Prostate gland (tissue), 2 donors: ENCODE results near the gene ZNF550. TPM values are rescaled to one million over a fixed set of nuclear protein-coding genes. Genes with fewer than 3 reads are reported as not detected.
"Not testable (repeated sequence)": the region's sequence is repeated elsewhere in the genome, so short reads cannot be mapped to it uniquely, and the experiment has no call there.

Source experiments
- DNase-seq: peaks from one replicate; pipeline ENCODE4 v3.0.0-alpha.2; 2019; ENCODE audit warnings: low spot score
- H3K27ac ChIP-seq, 2 donors: fragments of 200-600 bp; sonication (generic); 2 replicates each; pipeline ENCODE4 v1.5.1; 2017 to 2019
- H3K27me3 ChIP-seq: fragments of 200-600 bp; sonication (generic); replicated peaks from 2 replicates; pipeline ENCODE4 v1.5.1; 2019; ENCODE audit not compliant: insufficient read depth
- H3K36me3 ChIP-seq, 2 donors: fragments of 200-600 bp; sonication (generic); 1 replicate in 1 of 2; 2 replicates in 1 of 2; pipeline versions ENCODE4 v1.5.1 to v1.8.1; 2017 to 2019
- H3K4me1 ChIP-seq: fragments of 200-600 bp; sonication (generic); replicated peaks from 2 replicates; pipeline ENCODE4 v1.5.1; 2019
- H3K4me3 ChIP-seq, 2 donors: fragments of 200-600 bp; sonication (generic); 2 replicates each; pipeline ENCODE4 v1.5.1; 2017 to 2019
- H3K9me3 ChIP-seq: fragments of 200-600 bp; sonication (generic); 2 replicates; pipeline ENCODE4 v1.5.1; 2017
- CTCF ChIP-seq, 4 experiments: fragments of 200-600 bp in 2 of 4; fragments of 450-650 bp in 2 of 4; sonication (generic) in 2 of 4; IDR thresholded peaks; 1 replicate in 3 of 4; 2 replicates in 1 of 4; pipeline ENCODE4 v1.5.1; 2016 to 2019; ENCODE audit warnings: antibody characterized with exemption in 4 of 4, mild to moderate bottlenecking in 2 of 4, moderate library complexity in 2 of 4
- POLR2A ChIP-seq: fragments of 450-650 bp; IDR thresholded peaks from one replicate; pipeline ENCODE4 v1.6.1; 2016; ENCODE audit warnings: antibody characterized with exemption, mild to moderate bottlenecking
- POLR2AphosphoS5 ChIP-seq: sonication (generic); formaldehyde crosslinking; IDR thresholded peaks from one replicate; pipeline ENCODE4 v1.6.1; 2017; ENCODE audit warnings: antibody characterized with exemption
- WGBS: methylation state at CpG from one replicate; pipeline ENCODE4 v1.1.5; 2018; 5-methylcytosine and 5-hydroxymethylcytosine counted together
- intact Hi-C: fragments of 100-400 bp; cut with DNase I; formaldehyde crosslinking; loops from one replicate; pipeline ENCODE4 v1.14.2; 2022
- total RNA-seq, 2 donors: library from RNA; depleted of rRNA; stranded (reverse); fragments of >200 nt; gene quantifications; one replicate each; pipeline ENCODE4 v1.1.0, GENCODE V29; 2016

Gene ZNF550
- total RNA-seq, 2 donors from 2014 or later = 8.5 to 12.8 TPM

DNA sequence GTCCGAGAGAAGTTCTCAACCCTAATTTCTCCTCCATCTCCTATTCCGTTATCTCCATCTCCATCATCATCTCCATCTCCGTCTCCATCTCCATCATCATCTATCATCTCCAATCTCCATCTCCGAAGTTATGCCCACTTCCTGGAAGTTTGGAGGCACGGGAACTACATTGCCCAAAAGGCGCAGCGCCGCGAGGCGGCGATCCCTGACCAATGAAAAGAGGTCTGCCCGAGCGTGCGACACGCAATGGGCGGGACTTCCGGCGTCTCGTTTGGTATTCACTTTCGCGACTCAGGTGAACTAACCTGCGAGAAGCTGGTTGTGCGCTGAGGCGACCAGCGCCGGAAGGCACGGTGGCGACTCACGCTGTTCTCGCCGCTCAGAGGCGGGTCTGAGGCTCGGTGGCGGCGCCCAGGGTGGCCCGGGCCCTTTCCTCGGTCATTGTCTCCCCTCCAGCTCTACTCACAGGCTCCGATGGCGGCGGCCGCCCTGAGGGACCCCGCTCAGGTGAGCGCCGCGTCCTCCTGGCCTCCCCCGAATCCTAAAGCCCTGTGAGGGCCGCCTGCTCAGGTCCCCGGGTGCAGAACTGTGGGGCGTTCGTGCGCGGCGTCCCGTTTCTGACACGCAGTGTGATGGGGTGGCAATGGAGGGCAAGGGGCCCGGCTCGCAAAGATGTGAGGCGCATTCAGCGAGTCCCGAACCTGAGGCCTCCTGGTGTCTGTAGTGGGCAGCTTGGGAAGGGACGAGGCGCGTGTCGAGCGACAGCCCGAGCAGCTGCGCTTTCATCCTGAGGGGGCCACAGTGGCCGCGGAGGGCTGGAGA is 72.0 kb downstream of the ZNF550 start, which contains the start of gene ZNF419:
Gene ZNF419, plus strand, starts transcription at position 274 of the 822 bp plus-strand sequence. Its CDS starts 201 bp downstream, at position 475.
- WGBS = 2% methylated on average over 27 of the region's 69 CpGs
- not testable (repeated sequence) for H3K9me3 ChIP-seq

More for the DNA sequence above, 72.0 kb downstream of the ZNF550 start, which contains the start of gene ZNF419:
- Histone ChIP-seq H3K4me3 (peak within 1 kb of the TSS; percentile 77 to 83), H3K27ac (peak within 1 kb of the TSS; percentile 75 to 76)
- H3K27me3 ChIP-seq, H3K36me3 ChIP-seq, intact Hi-C loops, H3K4me1 ChIP-seq: not testable (repeated sequence)
- TF ChIP-seq CTCF (IDR thresholded peaks at IDR 0.05) (peak in 2 of 4 experiments; percentile 11 to 27), POLR2AphosphoS5 (peak; percentile 98), POLR2A (peak; percentile 70)
- DNase-seq = peak; percentile 95

Other genes with a start within 250 kb of the ZNF550 start
- 10 to 100 TPM; 10.8 to 15.3 TPM for gene ZNF543, start 239.4 kb downstream of the ZNF550 start, total RNA-seq
- gene ZNF304, start 208.6 kb downstream of the ZNF550 start, total RNA-seq = 10 to 100 TPM; 11.9 to 13.2 TPM
- 10 to 100 TPM; 14.0 to 24.7 TPM for gene TRAPPC2B, start 196.3 kb downstream of the ZNF550 start, total RNA-seq
- gene ZNF547, start 196.3 kb downstream of the ZNF550 start, total RNA-seq = 1 to 10 TPM; 4.3 to 8.2 TPM
- gene ZNF548, start 170.0 kb downstream of the ZNF550 start, total RNA-seq = 10 to 100 TPM; 20.4 to 27.4 TPM
- 10 to 100 TPM; 10.8 to 14.5 TPM for gene ZNF17, start 148.7 kb downstream of the ZNF550 start, total RNA-seq
- gene ZNF749, start 124.5 kb downstream of the ZNF550 start, total RNA-seq = 1 to 10 TPM; 5.5 to 8.6 TPM
- gene VN1R1, start 102.7 kb downstream of the ZNF550 start, total RNA-seq = 1 to 10 TPM in 1 of 2 donors, under 1 TPM in 1; 0.96 to 4.8 TPM
- gene ZNF772, start 82.3 kb downstream of the ZNF550 start, total RNA-seq = 10 to 100 TPM; 15.2 to 37.9 TPM
- 10 to 100 TPM; 15.4 to 16.0 TPM for gene ZNF419, start 72.1 kb downstream of the ZNF550 start, total RNA-seq
- gene ZNF773, start 59.9 kb downstream of the ZNF550 start, total RNA-seq = 10 to 100 TPM; 17.9 to 20.3 TPM
- gene ZNF549, start 32.5 kb downstream of the ZNF550 start, total RNA-seq = 10 to 100 TPM in 1 of 2 donors, 1 to 10 TPM in 1; 7.4 to 11.7 TPM
- gene ZNF416, start 19.0 kb upstream of the ZNF550 start, total RNA-seq = 1 to 10 TPM; 4.8 to 5.6 TPM
- 1 to 10 TPM; 5.3 to 8.5 TPM for gene ZIK1, start 24.3 kb upstream of the ZNF550 start, total RNA-seq
- 1 to 10 TPM; 1.5 to 7.4 TPM for gene ZNF530, start 40.0 kb upstream of the ZNF550 start, total RNA-seq
- 10 to 100 TPM; 18.3 to 25.8 TPM for gene ZNF134, start 54.4 kb upstream of the ZNF550 start, total RNA-seq
- gene ZNF211, start 73.3 kb upstream of the ZNF550 start, total RNA-seq = 10 to 100 TPM in 1 of 2 donors, 1 to 10 TPM in 1; 8.9 to 23.3 TPM
- gene ZSCAN4, start 109.1 kb upstream of the ZNF550 start, total RNA-seq = not detected
- gene ZNF551, start 122.1 kb upstream of the ZNF550 start, total RNA-seq = 10 to 100 TPM in 1 of 2 donors, 1 to 10 TPM in 1; 7.5 to 14.3 TPM
- 1 to 10 TPM; 2.7 to 5.6 TPM for gene ZNF154, start 149.3 kb upstream of the ZNF550 start, total RNA-seq
- gene ZNF671, start 167.8 kb upstream of the ZNF550 start, total RNA-seq = 1 to 10 TPM; 8.5 to 8.9 TPM
- gene ZNF776, start 187.0 kb upstream of the ZNF550 start, total RNA-seq = 10 to 100 TPM; 20.1 to 22.5 TPM
- gene ZNF586, start 209.8 kb upstream of the ZNF550 start, total RNA-seq = 10 to 100 TPM; 15.4 to 34.8 TPM